Neutrophil (primary cell): ENCODE data around the gene GAPDH.
"Not testable (repeated sequence)": the region's sequence is repeated elsewhere in the genome, so short reads cannot be mapped to it uniquely, and the experiment has no call there.

Experiments used
- H3K27ac ChIP-seq: fragments of 200-600 bp; sonication (generic); 2 replicates; pipeline ENCODE4 v1.5.1; 2016; ENCODE audit warnings: mild to moderate bottlenecking, moderate library complexity
- H3K27me3 ChIP-seq: fragments of 200-600 bp; sonication (generic); 2 replicates; pipeline ENCODE4 v1.6.0; 2016; ENCODE audit warnings: mild to moderate bottlenecking
- H3K36me3 ChIP-seq: fragments of 200-600 bp; sonication (generic); 2 replicates; pipeline ENCODE4 v1.5.1; 2017
- H3K4me1 ChIP-seq, 2 experiments: fragments of 200-600 bp in 1 of 2; sonication (generic) in 1 of 2; 1 replicate in 1 of 2; 2 replicates in 1 of 2; pipeline versions ENCODE4 v1.5.1 to v1.6.1; 2013 to 2016; ENCODE audit warnings: low read depth in 1 of 2, low read length in 1 of 2, mild to moderate bottlenecking in 1 of 2, moderate library complexity in 1 of 2; ENCODE audit not compliant: control insufficient read depth in 1 of 2, insufficient read depth in 1 of 2
- H3K4me3 ChIP-seq, 2 experiments: fragments of 200-600 bp in 1 of 2; sonication (generic) in 1 of 2; 1 replicate in 1 of 2; 2 replicates in 1 of 2; pipeline ENCODE4 v1.5.1; 2013 to 2016; ENCODE audit warnings: low read depth in 1 of 2, low read length in 1 of 2, mild to moderate bottlenecking in 1 of 2, moderate library complexity in 1 of 2
- H3K9me3 ChIP-seq: fragments of 200-600 bp; sonication (generic); 2 replicates; pipeline ENCODE4 v1.5.1; 2016
- TF ChIP-seq, protein P1 (sequence below): fragments of 200-600 bp; sonication (generic); IDR thresholded peaks from 2 replicates; pipeline ENCODE4 v1.5.1; 2016; ENCODE audit warnings: antibody characterized with exemption

GAPDH gene

DNA sequence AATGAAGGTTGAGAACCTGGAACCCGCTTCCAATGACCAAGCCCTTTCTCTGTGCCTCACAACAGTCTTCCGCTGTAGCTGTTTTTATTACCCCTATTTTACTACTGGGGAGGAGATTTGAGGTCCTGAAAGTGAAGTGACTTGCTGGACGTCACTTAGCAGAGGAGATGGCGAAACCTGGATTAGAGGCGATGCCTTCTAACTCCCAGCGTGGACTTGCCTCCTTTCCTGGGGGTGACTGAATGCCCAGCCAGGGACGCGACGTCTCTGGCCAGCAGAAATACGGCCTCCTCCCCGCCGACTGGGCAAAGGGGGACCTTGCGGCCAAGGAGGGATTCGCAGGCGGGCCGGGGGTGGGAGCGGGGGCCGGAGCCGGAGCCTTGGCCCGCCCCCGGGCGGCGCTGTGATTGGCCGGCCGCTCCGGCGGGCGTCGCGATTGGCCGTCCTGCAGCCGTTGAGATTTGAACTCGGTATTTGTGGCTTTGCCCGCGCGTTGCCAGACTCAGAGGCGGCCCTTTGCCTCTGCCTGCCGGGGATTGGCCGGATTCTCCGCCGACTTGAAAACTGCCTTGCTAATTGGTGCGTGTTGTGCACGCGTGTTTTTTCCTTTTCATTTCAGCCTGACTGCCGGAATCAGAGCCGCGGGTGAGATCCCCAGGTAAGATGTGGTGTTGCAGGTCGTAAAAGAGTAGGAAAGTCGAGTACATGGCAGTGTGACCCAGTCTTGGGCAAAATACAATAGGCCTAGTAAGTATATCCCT lies 40.6 kb upstream of the GAPDH start, which contains the start of gene NCAPD2:
TSS of gene NCAPD2 (plus strand) at position 606 of the 761 bp plus-strand sequence. CDS start 997 bp downstream, outside the sequence.
- Histone ChIP-seq H3K27me3 (no peaks in the 10 kb centered on the region), H3K27ac (peak within 1 kb of the TSS; percentile 94), H3K9me3 (no peaks in the 10 kb centered on the region), H3K4me3 (peak within 1 kb of the TSS; percentile 88 to 93), H3K36me3 (peaks cover 17% of the 10 kb centered on the region), H3K4me1 (peaks cover 39 to 41% of the 10 kb centered on the region in 2 experiments)
- TF ChIP-seq, protein P1, sequence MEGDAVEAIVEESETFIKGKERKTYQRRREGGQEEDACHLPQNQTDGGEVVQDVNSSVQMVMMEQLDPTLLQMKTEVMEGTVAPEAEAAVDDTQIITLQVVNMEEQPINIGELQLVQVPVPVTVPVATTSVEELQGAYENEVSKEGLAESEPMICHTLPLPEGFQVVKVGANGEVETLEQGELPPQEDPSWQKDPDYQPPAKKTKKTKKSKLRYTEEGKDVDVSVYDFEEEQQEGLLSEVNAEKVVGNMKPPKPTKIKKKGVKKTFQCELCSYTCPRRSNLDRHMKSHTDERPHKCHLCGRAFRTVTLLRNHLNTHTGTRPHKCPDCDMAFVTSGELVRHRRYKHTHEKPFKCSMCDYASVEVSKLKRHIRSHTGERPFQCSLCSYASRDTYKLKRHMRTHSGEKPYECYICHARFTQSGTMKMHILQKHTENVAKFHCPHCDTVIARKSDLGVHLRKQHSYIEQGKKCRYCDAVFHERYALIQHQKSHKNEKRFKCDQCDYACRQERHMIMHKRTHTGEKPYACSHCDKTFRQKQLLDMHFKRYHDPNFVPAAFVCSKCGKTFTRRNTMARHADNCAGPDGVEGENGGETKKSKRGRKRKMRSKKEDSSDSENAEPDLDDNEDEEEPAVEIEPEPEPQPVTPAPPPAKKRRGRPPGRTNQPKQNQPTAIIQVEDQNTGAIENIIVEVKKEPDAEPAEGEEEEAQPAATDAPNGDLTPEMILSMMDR, result peak; percentile 63

DNA sequence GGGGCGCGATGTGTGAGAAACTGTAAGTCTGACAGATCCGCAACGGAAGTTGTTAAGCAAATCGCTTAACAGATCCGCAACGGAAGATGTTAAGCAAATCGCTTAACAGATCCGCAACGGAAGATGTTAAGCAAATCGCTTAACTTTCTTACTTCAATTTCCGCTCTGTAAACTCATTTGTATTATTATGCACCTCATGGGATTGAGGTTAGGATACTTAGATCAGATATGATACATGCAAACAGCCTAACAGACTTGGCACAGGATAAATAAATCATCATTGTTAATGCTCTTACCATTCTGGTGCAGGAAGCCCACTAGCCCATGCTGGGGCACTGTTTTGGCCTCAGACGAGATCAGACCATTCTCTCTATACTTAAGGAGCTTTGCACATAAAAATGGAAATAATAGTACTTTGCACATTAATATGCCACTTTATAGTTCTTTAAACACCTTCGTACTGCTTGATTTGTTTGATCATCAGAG lies 40.0 kb upstream of the GAPDH start:
- Histone ChIP-seq H3K27me3 (no peaks in the 10 kb centered on the region), H3K4me3 (peak overlapping the region; percentile 88 to 93), H3K36me3 (peaks cover 23% of the 10 kb centered on the region), H3K4me1 (peaks cover 39 to 41% of the 10 kb centered on the region in 2 experiments), H3K9me3 (no peaks in the 10 kb centered on the region), H3K27ac (peak overlapping the region; percentile 94)
- TF ChIP-seq, protein P1, result no peak

DNA sequence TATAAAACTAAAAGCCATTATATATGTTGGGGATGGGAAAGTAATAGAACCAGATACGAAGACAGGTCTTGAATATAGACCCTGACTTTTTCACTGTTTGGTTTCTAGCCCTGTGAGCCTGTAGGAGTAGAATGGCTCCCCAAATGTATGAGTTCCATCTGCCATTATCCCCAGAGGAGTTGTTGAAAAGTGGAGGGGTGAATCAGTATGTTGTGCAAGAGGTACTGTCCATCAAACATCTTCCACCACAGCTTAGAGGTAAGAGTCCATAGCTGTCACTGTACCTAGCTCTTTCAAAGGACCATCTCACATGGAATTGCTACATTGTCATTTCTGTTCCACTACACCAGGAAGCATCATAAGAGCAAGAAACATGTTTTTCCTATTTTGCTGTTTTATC lies 39.3 kb upstream of the GAPDH start:
- H3K27ac ChIP-seq, result peak overlapping the region; percentile 94
- H3K36me3 ChIP-seq, result peaks cover 30% of the 10 kb centered on the region
- peak overlapping the region; percentile 88 to 93 for H3K4me3 ChIP-seq
- TF ChIP-seq, protein P1, result no peak
- H3K27me3 ChIP-seq, result no peaks in the 10 kb centered on the region
- H3K9me3 ChIP-seq, result no peaks in the 10 kb centered on the region
- H3K4me1 ChIP-seq, result peaks cover 39 to 41% of the 10 kb centered on the region in 2 experiments

DNA sequence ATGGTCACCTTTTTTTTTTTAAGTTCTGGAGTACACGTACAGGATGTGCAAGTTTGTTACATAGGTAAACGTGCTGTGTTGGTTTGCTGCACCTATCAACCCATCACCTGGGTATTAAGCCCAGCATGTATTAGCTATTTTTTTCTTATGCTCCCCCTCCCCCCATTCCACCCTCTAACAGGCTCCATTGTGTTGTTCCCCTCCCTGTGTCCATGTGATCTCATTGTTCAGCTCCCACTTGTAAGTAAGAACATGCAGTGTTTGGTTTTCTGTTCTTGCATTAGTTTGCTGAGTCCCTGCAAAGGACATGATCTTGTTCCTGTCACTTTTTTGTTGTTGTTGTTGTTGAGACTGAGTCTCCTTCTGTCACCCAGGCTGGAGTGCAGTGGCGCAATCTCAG lies 37.0 kb upstream of the GAPDH start:
- not testable (repeated sequence) for H3K27ac ChIP-seq, H3K9me3 ChIP-seq, H3K4me3 ChIP-seq, H3K27me3 ChIP-seq
- Histone ChIP-seq H3K36me3 (peaks cover 39% of the 10 kb centered on the region), H3K4me1 (peaks cover 34 to 39% of the 10 kb centered on the region in 2 experiments)

DNA sequence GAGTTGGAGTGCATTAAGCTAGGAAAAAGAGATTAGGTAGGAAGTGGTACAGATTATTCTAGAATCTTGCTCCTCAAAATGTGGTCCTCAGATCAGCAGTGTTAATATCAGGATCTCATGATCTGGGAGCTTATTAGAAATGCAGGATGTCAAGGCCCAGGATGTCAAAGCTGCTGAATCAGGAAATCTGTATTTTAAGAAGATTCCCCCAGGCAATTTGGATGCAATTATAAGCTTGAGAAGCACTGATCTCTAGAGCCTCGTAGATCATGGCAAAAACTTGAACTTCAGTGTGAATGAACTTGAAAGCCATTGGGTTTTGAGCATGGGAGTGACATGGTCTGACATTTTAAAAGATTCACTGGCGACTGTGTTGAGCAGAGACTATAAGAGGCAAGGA lies 33.9 kb upstream of the GAPDH start:
- TF ChIP-seq, protein P1, result no peak
- Histone ChIP-seq H3K36me3 (peaks cover 52% of the 10 kb centered on the region), H3K4me1 (peaks cover 12 to 14% of the 10 kb centered on the region in 2 experiments), H3K27ac (no peak overlapping the region), H3K4me3 (no peak overlapping the region), H3K9me3 (no peaks in the 10 kb centered on the region), H3K27me3 (no peaks in the 10 kb centered on the region)
